K562 (cell line): ENCODE data around the gene CABP4. TPM values are rescaled to one million over a fixed set of nuclear protein-coding genes. Genes with fewer than 3 reads are reported as not detected.

ENCODE experiments used
- BRF1 ChIP-seq: IDR thresholded peaks from 3 replicates; pipeline ENCODE4 v1.6.1; 2011; ENCODE audit warnings: borderline replicate concordance, mild to moderate bottlenecking; ENCODE audit not compliant: insufficient read length; ENCODE audit errors: extremely low read depth
- CXXC5 ChIP-seq: fragments of 250-450 bp; sonication (Bioruptor Pico); IDR thresholded peaks from 2 replicates; pipeline ENCODE4 v1.8.0; 2022; ENCODE audit warnings: inconsistent platforms, mild to moderate bottlenecking, moderate library complexity
- GABPB1 ChIP-seq: sonication (generic); formaldehyde crosslinking; IDR thresholded peaks from 2 replicates; pipeline ENCODE4 v1.8.0; 2022; ENCODE audit warnings: mild to moderate bottlenecking, missing genetic modification reagents
- IFI16 ChIP-seq: fragments of 250-450 bp; sonication (Bioruptor Pico); IDR thresholded peaks from 2 replicates; pipeline ENCODE4 v2.1.2; 2022; ENCODE audit warnings: mild to moderate bottlenecking, inconsistent platforms
- PTRF ChIP-seq: fragments of 450-650 bp; IDR thresholded peaks from 2 replicates; pipeline ENCODE4 v1.6.1; 2016; ENCODE audit warnings: mild to moderate bottlenecking, missing genetic modification characterization, missing compliant biosample characterization
- SRSF1 ChIP-seq: fragments of 200-400 bp; formaldehyde crosslinking; IDR thresholded peaks from 2 replicates; pipeline ENCODE4 v1.6.1; 2017; ENCODE audit warnings: mild to moderate bottlenecking, low read depth, low read length, moderate library complexity
- ZBED1 ChIP-seq: IDR thresholded peaks from 2 replicates; pipeline ENCODE4 v1.6.1; 2014
- ZNF12 ChIP-seq: sonication (generic); formaldehyde crosslinking; IDR thresholded peaks from 2 replicates; pipeline ENCODE4 v1.4.0; 2020; ENCODE audit warnings: mild to moderate bottlenecking, missing genetic modification reagents
- polyA plus RNA-seq, 8 experiments: library from polyadenylated mRNA; depleted of rRNA in 4 of 8; stranded (reverse) in 5 of 8; unstranded in 3 of 8; fragments of >200 nt; fragmentation: Nextera tagmentation in 2 of 8; fragmentation: Illumina TruSeq in 1 of 8; extraction: Ambion mirVana in 2 of 8; extraction: Trizol in 1 of 8; gene quantifications; 2 replicates each; pipeline versions ENCODE4 v1.2.1 to v1.2.3, GENCODE V29; 2011 to 2014; ENCODE audit warnings: inconsistent platforms in 1 of 8, missing spikeins in 1 of 8
- total RNA-seq, 7 experiments: library from RNA; depleted of rRNA in 6 of 7; stranded (reverse); fragments of >200 nt in 6 of 7; fragmentation: Illumina TruSeq in 2 of 7; extraction: Trizol in 2 of 7; gene quantifications; 2 replicates each; pipeline versions ENCODE4 v1.2.1 to v1.2.3, GENCODE V29; 2011 to 2021; ENCODE audit warnings: low replicate concordance in 1 of 7
- TF ChIP-seq, protein P1 (sequence below): fragments of 450-650 bp; IDR thresholded peaks from 2 replicates; pipeline ENCODE4 v1.6.1; 2017; ENCODE audit warnings: antibody characterized with exemption, mild to moderate bottlenecking
- TF ChIP-seq, protein P2 (sequence below): fragments of 450-650 bp; formaldehyde crosslinking; IDR thresholded peaks from 2 replicates; pipeline ENCODE4 v1.4.0; 2020; ENCODE audit warnings: mild to moderate bottlenecking, moderate library complexity
- TF ChIP-seq, protein P3 (sequence below), 3 experiments: IDR thresholded peaks in 2 of 3; conservative IDR thresholded peaks in 1 of 3; 2 replicates each; pipeline ENCODE4 v1.5.1; 2011 to 2012; ENCODE audit warnings: low read length in 3 of 3, mild to moderate bottlenecking in 3 of 3, control low read depth in 2 of 3, improper control_type of control experiment in 1 of 3, inconsistent platforms in 1 of 3, low read depth in 1 of 3, mixed read lengths in 1 of 3, moderate library complexity in 1 of 3; ENCODE audit not compliant: insufficient read depth in 2 of 3
- TF ChIP-seq, protein P4 (sequence below): sonication (generic); formaldehyde crosslinking; IDR thresholded peaks from 2 replicates; pipeline ENCODE4 v1.5.0; 2020; ENCODE audit warnings: missing genetic modification reagents
- TF ChIP-seq, protein P5 (sequence below), 3 experiments: fragments of 200-800 bp in 1 of 3; fragments of 250-450 bp in 1 of 3; fragments of 450-650 bp in 1 of 3; sonication (Bioruptor Pico) in 1 of 3; sonication (Bioruptor generic) in 1 of 3; formaldehyde crosslinking in 1 of 3; IDR thresholded peaks; 2 replicates each; pipeline versions ENCODE4 v1.6.1 to v1.8.0; 2016 to 2022; ENCODE audit warnings: mild to moderate bottlenecking in 2 of 3, missing genetic modification characterization in 2 of 3, missing compliant biosample characterization in 1 of 3, moderate library complexity in 1 of 3

CABP4 gene
- total and polyA plus RNA-seq, 9 of the 15 experiments (the other 6 are each of a cell fraction or from before 2014, with no cell fraction given), result 0.11 TPM; not detected in 8

DNA sequence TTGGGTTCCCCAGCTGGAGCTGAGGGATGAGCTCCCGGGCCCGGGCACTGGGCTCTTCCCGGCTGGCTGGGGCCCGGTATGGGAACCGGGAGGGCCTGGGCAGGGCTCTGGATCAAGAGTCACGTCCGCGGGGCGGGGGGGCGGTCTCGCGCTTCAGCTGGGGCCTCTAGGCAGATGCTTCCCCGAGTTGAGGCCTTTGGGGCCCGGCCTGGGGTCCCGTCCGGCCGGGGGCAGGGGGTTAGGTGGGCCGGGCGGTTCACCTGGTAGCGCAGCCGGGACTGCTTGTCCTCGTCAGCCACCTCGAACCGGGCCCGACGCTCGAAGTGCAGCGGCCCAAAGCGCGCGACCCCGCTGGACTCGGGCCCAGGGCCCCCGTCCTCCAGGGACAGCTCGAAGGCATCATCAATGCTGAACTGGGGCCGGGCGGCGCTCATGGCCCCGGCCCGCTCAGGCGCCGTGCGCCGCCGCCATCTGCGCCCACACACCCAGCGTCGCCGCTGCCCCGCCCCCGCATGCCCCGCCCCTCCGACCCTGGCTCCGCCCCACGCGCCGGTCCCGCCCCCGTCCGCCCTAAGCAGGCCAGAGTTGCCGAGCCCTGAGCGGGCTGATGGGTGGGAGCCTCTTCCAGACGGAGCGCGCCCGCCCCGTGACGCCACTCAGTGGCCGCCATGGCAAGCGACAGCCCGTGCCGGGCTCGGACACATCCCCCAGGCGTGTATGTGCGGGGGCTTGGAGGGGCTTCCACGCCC lies 13.8 kb downstream of the CABP4 start, which contains the start of gene TMEM134 (continued):
- TF ChIP-seq, protein P1, sequence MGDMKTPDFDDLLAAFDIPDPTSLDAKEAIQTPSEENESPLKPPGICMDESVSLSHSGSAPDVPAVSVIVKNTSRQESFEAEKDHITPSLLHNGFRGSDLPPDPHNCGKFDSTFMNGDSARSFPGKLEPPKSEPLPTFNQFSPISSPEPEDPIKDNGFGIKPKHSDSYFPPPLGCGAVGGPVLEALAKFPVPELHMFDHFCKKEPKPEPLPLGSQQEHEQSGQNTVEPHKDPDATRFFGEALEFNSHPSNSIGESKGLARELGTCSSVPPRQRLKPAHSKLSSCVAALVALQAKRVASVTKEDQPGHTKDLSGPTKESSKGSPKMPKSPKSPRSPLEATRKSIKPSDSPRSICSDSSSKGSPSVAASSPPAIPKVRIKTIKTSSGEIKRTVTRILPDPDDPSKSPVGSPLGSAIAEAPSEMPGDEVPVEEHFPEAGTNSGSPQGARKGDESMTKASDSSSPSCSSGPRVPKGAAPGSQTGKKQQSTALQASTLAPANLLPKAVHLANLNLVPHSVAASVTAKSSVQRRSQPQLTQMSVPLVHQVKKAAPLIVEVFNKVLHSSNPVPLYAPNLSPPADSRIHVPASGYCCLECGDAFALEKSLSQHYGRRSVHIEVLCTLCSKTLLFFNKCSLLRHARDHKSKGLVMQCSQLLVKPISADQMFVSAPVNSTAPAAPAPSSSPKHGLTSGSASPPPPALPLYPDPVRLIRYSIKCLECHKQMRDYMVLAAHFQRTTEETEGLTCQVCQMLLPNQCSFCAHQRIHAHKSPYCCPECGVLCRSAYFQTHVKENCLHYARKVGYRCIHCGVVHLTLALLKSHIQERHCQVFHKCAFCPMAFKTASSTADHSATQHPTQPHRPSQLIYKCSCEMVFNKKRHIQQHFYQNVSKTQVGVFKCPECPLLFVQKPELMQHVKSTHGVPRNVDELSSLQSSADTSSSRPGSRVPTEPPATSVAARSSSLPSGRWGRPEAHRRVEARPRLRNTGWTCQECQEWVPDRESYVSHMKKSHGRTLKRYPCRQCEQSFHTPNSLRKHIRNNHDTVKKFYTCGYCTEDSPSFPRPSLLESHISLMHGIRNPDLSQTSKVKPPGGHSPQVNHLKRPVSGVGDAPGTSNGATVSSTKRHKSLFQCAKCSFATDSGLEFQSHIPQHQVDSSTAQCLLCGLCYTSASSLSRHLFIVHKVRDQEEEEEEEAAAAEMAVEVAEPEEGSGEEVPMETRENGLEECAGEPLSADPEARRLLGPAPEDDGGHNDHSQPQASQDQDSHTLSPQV, result 0 out of 2 replicates have a peak, but pooled peaks have one; percentile 55
- TF ChIP-seq IFI16 (CRISPR knock-in tag) (no peak), ZBED1 (0 out of 2 replicates have a peak, but pooled peaks have one; percentile 37), SRSF1 (no peak), CXXC5 (CRISPR knock-in tag) (peak; percentile 70), ZNF12 (CRISPR knock-in tag) (no peak), BRF1 (no peak), GABPB1 (peak; percentile 78), PTRF (tag) (no peak)
- TF ChIP-seq, protein P2, sequence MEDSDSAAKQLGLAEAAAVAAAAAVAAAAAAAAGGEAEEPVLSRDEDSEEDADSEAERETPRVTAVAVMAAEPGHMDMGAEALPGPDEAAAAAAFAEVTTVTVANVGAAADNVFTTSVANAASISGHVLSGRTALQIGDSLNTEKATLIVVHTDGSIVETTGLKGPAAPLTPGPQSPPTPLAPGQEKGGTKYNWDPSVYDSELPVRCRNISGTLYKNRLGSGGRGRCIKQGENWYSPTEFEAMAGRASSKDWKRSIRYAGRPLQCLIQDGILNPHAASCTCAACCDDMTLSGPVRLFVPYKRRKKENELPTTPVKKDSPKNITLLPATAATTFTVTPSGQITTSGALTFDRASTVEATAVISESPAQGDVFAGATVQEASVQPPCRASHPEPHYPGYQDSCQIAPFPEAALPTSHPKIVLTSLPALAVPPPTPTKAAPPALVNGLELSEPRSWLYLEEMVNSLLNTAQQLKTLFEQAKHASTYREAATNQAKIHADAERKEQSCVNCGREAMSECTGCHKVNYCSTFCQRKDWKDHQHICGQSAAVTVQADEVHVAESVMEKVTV (CRISPR knock-in tag), result peak; percentile 32; the same call in 1 of the 2 replicates
- TF ChIP-seq, protein P3, sequence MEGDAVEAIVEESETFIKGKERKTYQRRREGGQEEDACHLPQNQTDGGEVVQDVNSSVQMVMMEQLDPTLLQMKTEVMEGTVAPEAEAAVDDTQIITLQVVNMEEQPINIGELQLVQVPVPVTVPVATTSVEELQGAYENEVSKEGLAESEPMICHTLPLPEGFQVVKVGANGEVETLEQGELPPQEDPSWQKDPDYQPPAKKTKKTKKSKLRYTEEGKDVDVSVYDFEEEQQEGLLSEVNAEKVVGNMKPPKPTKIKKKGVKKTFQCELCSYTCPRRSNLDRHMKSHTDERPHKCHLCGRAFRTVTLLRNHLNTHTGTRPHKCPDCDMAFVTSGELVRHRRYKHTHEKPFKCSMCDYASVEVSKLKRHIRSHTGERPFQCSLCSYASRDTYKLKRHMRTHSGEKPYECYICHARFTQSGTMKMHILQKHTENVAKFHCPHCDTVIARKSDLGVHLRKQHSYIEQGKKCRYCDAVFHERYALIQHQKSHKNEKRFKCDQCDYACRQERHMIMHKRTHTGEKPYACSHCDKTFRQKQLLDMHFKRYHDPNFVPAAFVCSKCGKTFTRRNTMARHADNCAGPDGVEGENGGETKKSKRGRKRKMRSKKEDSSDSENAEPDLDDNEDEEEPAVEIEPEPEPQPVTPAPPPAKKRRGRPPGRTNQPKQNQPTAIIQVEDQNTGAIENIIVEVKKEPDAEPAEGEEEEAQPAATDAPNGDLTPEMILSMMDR (IDR thresholded peaks at IDR 0.05 in 2 of 3, conservative IDR thresholded peaks at IDR 0.05 in 1 of 3; ENCODE audit: insufficient read depth in 2 of 3, low read depth in 1 of 3, low read length in 3 of 3), result peak; percentile 60 to 84 (median 75)
- TF ChIP-seq, protein P4, sequence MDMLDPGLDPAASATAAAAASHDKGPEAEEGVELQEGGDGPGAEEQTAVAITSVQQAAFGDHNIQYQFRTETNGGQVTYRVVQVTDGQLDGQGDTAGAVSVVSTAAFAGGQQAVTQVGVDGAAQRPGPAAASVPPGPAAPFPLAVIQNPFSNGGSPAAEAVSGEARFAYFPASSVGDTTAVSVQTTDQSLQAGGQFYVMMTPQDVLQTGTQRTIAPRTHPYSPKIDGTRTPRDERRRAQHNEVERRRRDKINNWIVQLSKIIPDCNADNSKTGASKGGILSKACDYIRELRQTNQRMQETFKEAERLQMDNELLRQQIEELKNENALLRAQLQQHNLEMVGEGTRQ (CRISPR knock-in tag), result peak; percentile 25; the same call in 1 of the 2 replicates
- TF ChIP-seq, protein P5, sequence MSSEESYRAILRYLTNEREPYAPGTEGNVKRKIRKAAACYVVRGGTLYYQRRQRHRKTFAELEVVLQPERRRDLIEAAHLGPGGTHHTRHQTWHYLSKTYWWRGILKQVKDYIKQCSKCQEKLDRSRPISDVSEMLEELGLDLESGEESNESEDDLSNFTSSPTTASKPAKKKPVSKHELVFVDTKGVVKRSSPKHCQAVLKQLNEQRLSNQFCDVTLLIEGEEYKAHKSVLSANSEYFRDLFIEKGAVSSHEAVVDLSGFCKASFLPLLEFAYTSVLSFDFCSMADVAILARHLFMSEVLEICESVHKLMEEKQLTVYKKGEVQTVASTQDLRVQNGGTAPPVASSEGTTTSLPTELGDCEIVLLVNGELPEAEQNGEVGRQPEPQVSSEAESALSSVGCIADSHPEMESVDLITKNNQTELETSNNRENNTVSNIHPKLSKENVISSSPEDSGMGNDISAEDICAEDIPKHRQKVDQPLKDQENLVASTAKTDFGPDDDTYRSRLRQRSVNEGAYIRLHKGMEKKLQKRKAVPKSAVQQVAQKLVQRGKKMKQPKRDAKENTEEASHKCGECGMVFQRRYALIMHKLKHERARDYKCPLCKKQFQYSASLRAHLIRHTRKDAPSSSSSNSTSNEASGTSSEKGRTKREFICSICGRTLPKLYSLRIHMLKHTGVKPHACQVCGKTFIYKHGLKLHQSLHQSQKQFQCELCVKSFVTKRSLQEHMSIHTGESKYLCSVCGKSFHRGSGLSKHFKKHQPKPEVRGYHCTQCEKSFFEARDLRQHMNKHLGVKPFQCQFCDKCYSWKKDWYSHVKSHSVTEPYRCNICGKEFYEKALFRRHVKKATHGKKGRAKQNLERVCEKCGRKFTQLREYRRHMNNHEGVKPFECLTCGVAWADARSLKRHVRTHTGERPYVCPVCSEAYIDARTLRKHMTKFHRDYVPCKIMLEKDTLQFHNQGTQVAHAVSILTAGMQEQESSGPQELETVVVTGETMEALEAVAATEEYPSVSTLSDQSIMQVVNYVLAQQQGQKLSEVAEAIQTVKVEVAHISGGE (CRISPR knock-in tag; IDR thresholded peaks at IDR 0.05), result 0 out of 6 replicates have a peak, but pooled peaks of 1 of the 3 experiments have one; percentile 65
